ENCODE measurements around the gene HTATSF1. TPM values are rescaled to one million over a fixed set of nuclear protein-coding genes. Genes with fewer than 3 reads are reported as not detected.
A peak's percentile ranks its signal among the peaks of the same experiment; 100 is the strongest.

Gene HTATSF1
- polyA plus RNA-seq, 2 of the 4 experiments (the other 2 are of a cell fraction): 5.0 to 82.3 TPM

GRCh38 chrX:136450050-136450830 is 47.2 kb upstream of the HTATSF1 start:
- DNase-seq (ENCODE audit: low read depth in 1 of 2, low spot score in 1 of 2) (peak in 1 of 2 experiments; percentile 17), FAIRE-seq (peak; percentile 88), ATAC-seq (no peak)
- ChIA-PET POLR2A (no interaction called here), CTCF (no interaction called here)
- Histone ChIP-seq H3K4me3 (no peak overlapping the region), H3K4me2 (peak overlapping the region; percentile 24), H3K4me1 (peaks cover 6% of the 10 kb centered on the region; the same call in 1 of the 3 replicates), H3K9me3 (no peaks in the 10 kb centered on the region), H3K27ac (0 out of 6 replicates have a peak overlapping the region, but pooled peaks have one; percentile 25 to 45)
- TF ChIP-seq EHMT2 (IDR thresholded peaks at IDR 0.05; ENCODE audit: low read depth) (no peak), RNF2 (IDR thresholded peaks at IDR 0.05; ENCODE audit: borderline replicate concordance, low read depth) (no peak), PHF8 (IDR thresholded peaks at IDR 0.05; ENCODE audit: borderline replicate concordance, low read depth) (no peak), HDAC2 (IDR thresholded peaks at IDR 0.05) (no peak), TFCP2L1 (CRISPR knock-in tag; IDR thresholded peaks at IDR 0.05) (no peak), RFX5 (IDR thresholded peaks at IDR 0.05) (no peak), FOSL2 (IDR thresholded peaks at IDR 0.05) (no peak), FOSL2 (CRISPR knock-in tag; IDR thresholded peaks at IDR 0.05) (no peak), MAFK (IDR thresholded peaks at IDR 0.05; ENCODE audit: partially characterized antibody) (peak; percentile 67), ZFP36 (IDR thresholded peaks at IDR 0.05; ENCODE audit: borderline replicate concordance, partially characterized antibody) (no peak), ZNF302 (CRISPR knock-in tag; IDR thresholded peaks at IDR 0.05) (no peak), JUNB (IDR thresholded peaks at IDR 0.05) (no peak), SMC3 (IDR thresholded peaks at IDR 0.05) (no peak), MYC (IDR thresholded peaks at IDR 0.05; ENCODE audit: borderline replicate concordance, low read length) (no peak), NFE2L2 (conservative IDR thresholded peaks at IDR 0.05; ENCODE audit: low read length) (peak; percentile 63), SREBF2 (IDR thresholded peaks at IDR 0.05) (no peak)
- TF ChIP-seq, protein P1, sequence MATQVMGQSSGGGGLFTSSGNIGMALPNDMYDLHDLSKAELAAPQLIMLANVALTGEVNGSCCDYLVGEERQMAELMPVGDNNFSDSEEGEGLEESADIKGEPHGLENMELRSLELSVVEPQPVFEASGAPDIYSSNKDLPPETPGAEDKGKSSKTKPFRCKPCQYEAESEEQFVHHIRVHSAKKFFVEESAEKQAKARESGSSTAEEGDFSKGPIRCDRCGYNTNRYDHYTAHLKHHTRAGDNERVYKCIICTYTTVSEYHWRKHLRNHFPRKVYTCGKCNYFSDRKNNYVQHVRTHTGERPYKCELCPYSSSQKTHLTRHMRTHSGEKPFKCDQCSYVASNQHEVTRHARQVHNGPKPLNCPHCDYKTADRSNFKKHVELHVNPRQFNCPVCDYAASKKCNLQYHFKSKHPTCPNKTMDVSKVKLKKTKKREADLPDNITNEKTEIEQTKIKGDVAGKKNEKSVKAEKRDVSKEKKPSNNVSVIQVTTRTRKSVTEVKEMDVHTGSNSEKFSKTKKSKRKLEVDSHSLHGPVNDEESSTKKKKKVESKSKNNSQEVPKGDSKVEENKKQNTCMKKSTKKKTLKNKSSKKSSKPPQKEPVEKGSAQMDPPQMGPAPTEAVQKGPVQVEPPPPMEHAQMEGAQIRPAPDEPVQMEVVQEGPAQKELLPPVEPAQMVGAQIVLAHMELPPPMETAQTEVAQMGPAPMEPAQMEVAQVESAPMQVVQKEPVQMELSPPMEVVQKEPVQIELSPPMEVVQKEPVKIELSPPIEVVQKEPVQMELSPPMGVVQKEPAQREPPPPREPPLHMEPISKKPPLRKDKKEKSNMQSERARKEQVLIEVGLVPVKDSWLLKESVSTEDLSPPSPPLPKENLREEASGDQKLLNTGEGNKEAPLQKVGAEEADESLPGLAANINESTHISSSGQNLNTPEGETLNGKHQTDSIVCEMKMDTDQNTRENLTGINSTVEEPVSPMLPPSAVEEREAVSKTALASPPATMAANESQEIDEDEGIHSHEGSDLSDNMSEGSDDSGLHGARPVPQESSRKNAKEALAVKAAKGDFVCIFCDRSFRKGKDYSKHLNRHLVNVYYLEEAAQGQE (IDR thresholded peaks at IDR 0.05): no peak
- TF ChIP-seq, protein P2, sequence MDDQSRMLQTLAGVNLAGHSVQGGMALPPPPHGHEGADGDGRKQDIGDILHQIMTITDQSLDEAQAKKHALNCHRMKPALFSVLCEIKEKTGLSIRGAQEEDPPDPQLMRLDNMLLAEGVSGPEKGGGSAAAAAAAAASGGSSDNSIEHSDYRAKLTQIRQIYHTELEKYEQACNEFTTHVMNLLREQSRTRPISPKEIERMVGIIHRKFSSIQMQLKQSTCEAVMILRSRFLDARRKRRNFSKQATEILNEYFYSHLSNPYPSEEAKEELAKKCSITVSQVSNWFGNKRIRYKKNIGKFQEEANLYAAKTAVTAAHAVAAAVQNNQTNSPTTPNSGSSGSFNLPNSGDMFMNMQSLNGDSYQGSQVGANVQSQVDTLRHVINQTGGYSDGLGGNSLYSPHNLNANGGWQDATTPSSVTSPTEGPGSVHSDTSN (IDR thresholded peaks at IDR 0.05): no peak
- 35% methylated on average over 8 of the region's 8 CpGs for WGBS (ENCODE audit: missing lambda C conversion rate)

- POLR2A ChIA-PET: no interaction called here
- no peak overlapping the region for H3K4me2 ChIP-seq
- no peaks in the 10 kb centered on the region for H3K9me3 ChIP-seq
- WGBS (ENCODE audit: missing lambda C conversion rate): 76% methylated on average over 5 of the region's 5 CpGs
- CTCF ChIA-PET: no interaction called here
- H3K4me3 ChIP-seq: no peak overlapping the region
- DNase-seq (ENCODE audit: low read depth in 1 of 2, low spot score in 1 of 2) (no peak), FAIRE-seq (peak; percentile 84), ATAC-seq (no peak)
- peaks cover 6% of the 10 kb centered on the region; the same call in 1 of the 3 replicates for H3K4me1 ChIP-seq
- no peak overlapping the region for H3K27ac ChIP-seq
- TF ChIP-seq HOXB5 (CRISPR knock-in tag; IDR thresholded peaks at IDR 0.05): no peak
- TF ChIP-seq, protein P1 (IDR thresholded peaks at IDR 0.05): no peak
- no peak for TF ChIP-seq CEBPB (IDR thresholded peaks at IDR 0.05)
- TF ChIP-seq MAFK (IDR thresholded peaks at IDR 0.05; ENCODE audit: partially characterized antibody): no peak
- no peak for TF ChIP-seq POLR2A (IDR thresholded peaks at IDR 0.05; ENCODE audit: low read length)
- no peak for TF ChIP-seq HES2 (IDR thresholded peaks at IDR 0.05)
- TF ChIP-seq E2F6 (IDR thresholded peaks at IDR 0.05; ENCODE audit: borderline replicate concordance, low read depth): no peak
- no peak for TF ChIP-seq HEYL (CRISPR knock-in tag; IDR thresholded peaks at IDR 0.05)
- no peak for TF ChIP-seq HDAC2 (IDR thresholded peaks at IDR 0.05)
- TF ChIP-seq FOSL2 (IDR thresholded peaks at IDR 0.05): no peak
- no peak for TF ChIP-seq FOSL2 (CRISPR knock-in tag; IDR thresholded peaks at IDR 0.05)
- TF ChIP-seq ZC3H11A (IDR thresholded peaks at IDR 0.05): no peak
- TF ChIP-seq CBX2 (IDR thresholded peaks at IDR 0.05; ENCODE audit: borderline replicate concordance, low read depth): no peak
- no peak for TF ChIP-seq RCOR1 (IDR thresholded peaks at IDR 0.05; ENCODE audit: low read depth, low read length)
- TF ChIP-seq, protein P2 (IDR thresholded peaks at IDR 0.05): no peak
Observed at GRCh38 chrX:136452614-136453013, 44.8 kb upstream of the HTATSF1 start.
